ENCODE measurements around the gene CHAC1. TPM values are rescaled to one million over a fixed set of nuclear protein-coding genes. Genes with fewer than 3 reads are reported as not detected.

Gene CHAC1
- total and polyA plus RNA-seq, 2 of the 13 experiments (the other 11 are each of a cell fraction or from before 2014, with no cell fraction given) = 0.44 TPM; not detected in 1

DNA sequence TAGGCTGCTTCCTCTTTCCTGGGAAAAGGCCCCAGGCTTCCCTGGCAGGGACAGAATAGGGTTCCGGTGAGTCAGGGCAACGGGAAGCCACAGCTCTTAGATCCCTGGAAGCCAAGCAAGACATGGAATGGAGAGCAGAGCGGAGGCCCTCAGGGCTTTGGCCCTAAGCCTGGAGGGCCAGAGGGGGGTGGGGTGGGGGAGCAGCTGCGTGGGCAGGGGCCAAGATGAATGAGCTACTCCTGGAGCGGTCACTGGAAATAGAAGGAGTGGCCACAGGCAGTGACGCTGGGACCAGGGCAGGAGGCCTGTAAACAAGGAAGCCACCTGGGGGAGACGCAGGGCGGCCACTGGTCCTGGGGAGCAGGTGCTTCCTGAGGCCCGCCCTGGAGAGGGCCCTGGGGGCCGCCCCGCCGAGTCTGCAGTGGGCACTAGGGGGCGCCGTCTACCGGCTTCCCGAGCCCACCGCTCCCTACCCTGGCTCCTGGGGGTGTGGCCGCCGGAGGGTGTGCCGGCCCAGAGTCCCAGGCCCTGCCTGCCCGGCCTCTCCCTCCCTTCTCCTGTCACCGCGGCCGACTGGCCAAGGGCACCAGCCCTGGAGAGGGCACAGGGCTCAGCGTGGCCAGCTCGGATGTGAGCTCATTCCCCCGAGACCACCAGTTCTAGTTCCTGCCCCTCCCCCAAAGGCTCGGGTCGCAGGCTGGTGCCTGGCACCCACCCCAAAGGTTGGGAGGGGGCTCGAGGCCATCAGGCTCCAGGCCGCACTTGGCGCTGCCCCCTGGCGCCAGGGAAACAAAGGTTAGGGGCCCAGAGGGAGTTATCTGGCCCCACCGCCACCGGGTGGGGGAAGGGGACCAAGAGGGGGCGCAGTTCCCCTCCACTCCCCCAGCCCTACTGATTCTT, 46.9 kb upstream of the CHAC1 start:
- WGBS (ENCODE audit: low lambda C conversion rate) = 10% methylated on average over 9 of the region's 36 CpGs
- Histone ChIP-seq H2AFZ (ENCODE audit: low read length) (no peak overlapping the region), H3K4me3 (replicated peaks in 1 of 3; ENCODE audit: insufficient read depth in 1 of 3, low read depth in 2 of 3, low read length in 3 of 3) (peak overlapping the region; percentile 62 to 83 (median 67)), H3K36me3 (replicated peaks in 1 of 2; ENCODE audit: control insufficient read depth in 1 of 2, insufficient read depth in 2 of 2, low read length in 2 of 2) (peaks cover 7 to 17% of the 10 kb centered on the region in 2 experiments; a peak in 4 of 5 replicates), H3K27ac (ENCODE audit: extremely low read length, insufficient read depth, low read length) (peak overlapping the region; percentile 34), H3K9ac (ENCODE audit: insufficient read depth, low read depth, low read length) (peak overlapping the region; percentile 61), H3K9me3 (ENCODE audit: low read length) (no peaks in the 10 kb centered on the region), H3K4me1 (ENCODE audit: insufficient read depth, low read length) (peaks cover 52% of the 10 kb centered on the region), H3K4me2 (ENCODE audit: low read depth, low read length) (peak overlapping the region; percentile 98), H3K27me3 (ENCODE audit: control insufficient read depth in 1 of 2, insufficient read depth in 2 of 2, low read length in 2 of 2) (no peaks in the 10 kb centered on the region; a peak in 1 of 5 replicates), H4K20me1 (ENCODE audit: insufficient read depth, low read length) (no peaks in the 10 kb centered on the region), H3K79me2 (ENCODE audit: insufficient read depth, low read length) (no peaks in the 10 kb centered on the region)
- ChIA-PET POLR2A (interaction anchor here (0.7 to 1.1 kb wide), 2 partner anchors 12 kb away, joined by 4 read pairs; partner anchors contain the start of gene VPS18), CTCF (ENCODE audit: low intra/inter-chr PET ratio, low total read pairs) (interaction anchor here (0.7 to 4.4 kb wide), 5 partner anchors 11 to 279 kb away, joined by 3 to 44 read pairs (median 3); no protein-coding TSS in a partner anchor)
- in situ Hi-C loops (cut with HindIII; ENCODE audit: extremely low pct_ligation_motif_present, low pct_unique_long_range_greater_than_20kb) (loop anchor here (5.0 kb wide), 1 partner anchor 116 kb away; no protein-coding TSS in a partner anchor), intact Hi-C loops (cut with micrococcal nuclease; ENCODE audit: unreplicated experiment) (loop anchor here (1.0 to 5.0 kb wide), 3 partner anchors 36 to 426 kb away; partner anchors contain the start of genes NUSAP1 and OIP5)
- FAIRE-seq = no peak
- BruUV-seq (replicated peaks) = no TSS peak
- peak; percentile 90 for ATAC-seq
- DNase-seq (ENCODE audit: low spot score) = peak; percentile 70
- TF ChIP-seq, protein P1, sequence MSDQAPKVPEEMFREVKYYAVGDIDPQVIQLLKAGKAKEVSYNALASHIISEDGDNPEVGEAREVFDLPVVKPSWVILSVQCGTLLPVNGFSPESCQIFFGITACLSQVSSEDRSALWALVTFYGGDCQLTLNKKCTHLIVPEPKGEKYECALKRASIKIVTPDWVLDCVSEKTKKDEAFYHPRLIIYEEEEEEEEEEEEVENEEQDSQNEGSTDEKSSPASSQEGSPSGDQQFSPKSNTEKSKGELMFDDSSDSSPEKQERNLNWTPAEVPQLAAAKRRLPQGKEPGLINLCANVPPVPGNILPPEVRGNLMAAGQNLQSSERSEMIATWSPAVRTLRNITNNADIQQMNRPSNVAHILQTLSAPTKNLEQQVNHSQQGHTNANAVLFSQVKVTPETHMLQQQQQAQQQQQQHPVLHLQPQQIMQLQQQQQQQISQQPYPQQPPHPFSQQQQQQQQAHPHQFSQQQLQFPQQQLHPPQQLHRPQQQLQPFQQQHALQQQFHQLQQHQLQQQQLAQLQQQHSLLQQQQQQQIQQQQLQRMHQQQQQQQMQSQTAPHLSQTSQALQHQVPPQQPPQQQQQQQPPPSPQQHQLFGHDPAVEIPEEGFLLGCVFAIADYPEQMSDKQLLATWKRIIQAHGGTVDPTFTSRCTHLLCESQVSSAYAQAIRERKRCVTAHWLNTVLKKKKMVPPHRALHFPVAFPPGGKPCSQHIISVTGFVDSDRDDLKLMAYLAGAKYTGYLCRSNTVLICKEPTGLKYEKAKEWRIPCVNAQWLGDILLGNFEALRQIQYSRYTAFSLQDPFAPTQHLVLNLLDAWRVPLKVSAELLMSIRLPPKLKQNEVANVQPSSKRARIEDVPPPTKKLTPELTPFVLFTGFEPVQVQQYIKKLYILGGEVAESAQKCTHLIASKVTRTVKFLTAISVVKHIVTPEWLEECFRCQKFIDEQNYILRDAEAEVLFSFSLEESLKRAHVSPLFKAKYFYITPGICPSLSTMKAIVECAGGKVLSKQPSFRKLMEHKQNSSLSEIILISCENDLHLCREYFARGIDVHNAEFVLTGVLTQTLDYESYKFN (CRISPR knock-in tag; conservative IDR thresholded peaks at IDR 0.05) = peak; percentile 16; the same call in 1 of the 2 replicates
- TF ChIP-seq ZNF773 (CRISPR knock-in tag; IDR thresholded peaks at IDR 0.05; ENCODE audit: borderline replicate concordance) (no peak), TBX2 (CRISPR knock-in tag; IDR thresholded peaks at IDR 0.05; ENCODE audit: borderline replicate concordance) (peak; percentile 81), ZNF598 (CRISPR knock-in tag; IDR thresholded peaks at IDR 0.05; ENCODE audit: borderline replicate concordance) (peak; percentile 63; the same call in 1 of the 2 replicates), AGO2 (optimal IDR thresholded peaks at IDR 0.05; ENCODE audit: low read depth, low read length) (peak; percentile 92), DNMT1 (CRISPR knock-in tag; IDR thresholded peaks at IDR 0.05) (no peak; the same call in 1 of the 2 replicates), MEIS2 (CRISPR knock-in tag; IDR thresholded peaks at IDR 0.05) (0 out of 2 replicates have a peak, but pooled peaks have one; percentile 14), CBX5 (CRISPR knock-in tag; IDR thresholded peaks at IDR 0.05; ENCODE audit: borderline replicate concordance) (peak; percentile 24; the same call in 1 of the 2 replicates), ZFP90 (CRISPR knock-in tag; IDR thresholded peaks at IDR 0.05; ENCODE audit: borderline replicate concordance) (peak; percentile 51; the same call in 1 of the 2 replicates), ZFX (CRISPR knock-in tag; IDR thresholded peaks at IDR 0.05; ENCODE audit: low read depth) (peak; percentile 77), ZNF33B (CRISPR knock-in tag; IDR thresholded peaks at IDR 0.05) (peak; percentile 24; the same call in 1 of the 2 replicates)
- TF ChIP-seq, protein P2, sequence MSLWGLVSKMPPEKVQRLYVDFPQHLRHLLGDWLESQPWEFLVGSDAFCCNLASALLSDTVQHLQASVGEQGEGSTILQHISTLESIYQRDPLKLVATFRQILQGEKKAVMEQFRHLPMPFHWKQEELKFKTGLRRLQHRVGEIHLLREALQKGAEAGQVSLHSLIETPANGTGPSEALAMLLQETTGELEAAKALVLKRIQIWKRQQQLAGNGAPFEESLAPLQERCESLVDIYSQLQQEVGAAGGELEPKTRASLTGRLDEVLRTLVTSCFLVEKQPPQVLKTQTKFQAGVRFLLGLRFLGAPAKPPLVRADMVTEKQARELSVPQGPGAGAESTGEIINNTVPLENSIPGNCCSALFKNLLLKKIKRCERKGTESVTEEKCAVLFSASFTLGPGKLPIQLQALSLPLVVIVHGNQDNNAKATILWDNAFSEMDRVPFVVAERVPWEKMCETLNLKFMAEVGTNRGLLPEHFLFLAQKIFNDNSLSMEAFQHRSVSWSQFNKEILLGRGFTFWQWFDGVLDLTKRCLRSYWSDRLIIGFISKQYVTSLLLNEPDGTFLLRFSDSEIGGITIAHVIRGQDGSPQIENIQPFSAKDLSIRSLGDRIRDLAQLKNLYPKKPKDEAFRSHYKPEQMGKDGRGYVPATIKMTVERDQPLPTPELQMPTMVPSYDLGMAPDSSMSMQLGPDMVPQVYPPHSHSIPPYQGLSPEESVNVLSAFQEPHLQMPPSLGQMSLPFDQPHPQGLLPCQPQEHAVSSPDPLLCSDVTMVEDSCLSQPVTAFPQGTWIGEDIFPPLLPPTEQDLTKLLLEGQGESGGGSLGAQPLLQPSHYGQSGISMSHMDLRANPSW (CRISPR knock-in tag; IDR thresholded peaks at IDR 0.05; ENCODE audit: borderline replicate concordance) = no peak
- TF ChIP-seq, protein P3, sequence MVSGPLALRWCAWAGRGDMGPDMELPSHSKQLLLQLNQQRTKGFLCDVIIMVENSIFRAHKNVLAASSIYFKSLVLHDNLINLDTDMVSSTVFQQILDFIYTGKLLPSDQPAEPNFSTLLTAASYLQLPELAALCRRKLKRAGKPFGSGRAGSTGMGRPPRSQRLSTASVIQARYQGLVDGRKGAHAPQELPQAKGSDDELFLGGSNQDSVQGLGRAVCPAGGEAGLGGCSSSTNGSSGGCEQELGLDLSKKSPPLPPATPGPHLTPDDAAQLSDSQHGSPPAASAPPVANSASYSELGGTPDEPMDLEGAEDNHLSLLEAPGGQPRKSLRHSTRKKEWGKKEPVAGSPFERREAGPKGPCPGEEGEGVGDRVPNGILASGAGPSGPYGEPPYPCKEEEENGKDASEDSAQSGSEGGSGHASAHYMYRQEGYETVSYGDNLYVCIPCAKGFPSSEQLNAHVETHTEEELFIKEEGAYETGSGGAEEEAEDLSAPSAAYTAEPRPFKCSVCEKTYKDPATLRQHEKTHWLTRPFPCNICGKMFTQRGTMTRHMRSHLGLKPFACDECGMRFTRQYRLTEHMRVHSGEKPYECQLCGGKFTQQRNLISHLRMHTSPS (CRISPR knock-in tag; IDR thresholded peaks at IDR 0.05; ENCODE audit: low read depth) = peak; percentile 74; the same call in 1 of the 2 replicates
